Caco-2 (cell line): ENCODE data around the gene PARD3. TPM values are rescaled to one million over a fixed set of nuclear protein-coding genes. Genes with fewer than 3 reads are reported as not detected.

Experiments used
- BruUV-seq: library from RNA; stranded (reverse); fragments of 400-500 nt; replicated peaks from 2 replicates; lab custom pipeline; 2021; lab: Mats Ljungman, UMichigan
- CTCF ChIA-PET: fragments of 300-600 bp; sonication (Branson Sonifier 250); formaldehyde crosslinking; loops from one replicate; lab custom pipeline; 2022; ENCODE audit warnings: antibody characterized with exemption; lab: Charles Lee
- POLR2A ChIA-PET: fragments of 300-600 bp; sonication (Branson Sonifier 250); formaldehyde crosslinking; loops from one replicate; lab custom pipeline; 2022; ENCODE audit warnings: antibody characterized with exemption; lab: Charles Lee
- DNase-seq, 2 experiments: peaks; one replicate each; pipeline versions ENCODE4 v3.0.0 to v3.0.0-alpha.2; 2020 to 2022
- H3K27me3 ChIP-seq: replicated peaks from 2 replicates; pipeline ENCODE4 v1.6.0; 2011; ENCODE audit warnings: low read length; ENCODE audit not compliant: control insufficient read depth, insufficient read depth
- H3K36me3 ChIP-seq: 2 replicates; pipeline ENCODE4 v1.5.1; 2011; ENCODE audit warnings: low read length; ENCODE audit not compliant: control insufficient read depth, insufficient read depth
- H3K4me1 ChIP-seq: fragments of 250-450 bp; sonication (Bioruptor Pico); 2 replicates; pipeline ENCODE4 v1.5.1; 2020; ENCODE audit warnings: mild to moderate bottlenecking
- H3K4me3 ChIP-seq: 2 replicates; pipeline ENCODE4 v1.5.1; 2011; ENCODE audit warnings: low read depth, mild to moderate bottlenecking, control low read depth, low read length
- H3K9me3 ChIP-seq: fragments of 250-450 bp; sonication (Bioruptor Pico); 2 replicates; pipeline ENCODE4 v1.5.1; 2020; ENCODE audit warnings: mild to moderate bottlenecking, moderate library complexity
- H3K27ac Mint-ChIP-seq: one replicate; pipeline ENCODE4 v1.8.0; 2022; ENCODE audit warnings: mixed read lengths; ENCODE audit not compliant: unreplicated experiment
- H3K27me3 Mint-ChIP-seq: one replicate; pipeline ENCODE4 v1.8.0; 2022; ENCODE audit warnings: mixed read lengths; ENCODE audit not compliant: insufficient read depth, unreplicated experiment
- H3K36me3 Mint-ChIP-seq: one replicate; pipeline ENCODE4 v1.8.0; 2022; ENCODE audit warnings: mild to moderate bottlenecking, mixed read lengths; ENCODE audit not compliant: insufficient read depth, unreplicated experiment
- H3K4me1 Mint-ChIP-seq: one replicate; pipeline ENCODE4 v1.8.0; 2022; ENCODE audit warnings: low read depth, mixed read lengths; ENCODE audit not compliant: unreplicated experiment
- H3K4me3 Mint-ChIP-seq: one replicate; pipeline ENCODE4 v1.8.0; 2022; ENCODE audit warnings: mild to moderate bottlenecking, moderate library complexity, mixed read lengths; ENCODE audit not compliant: unreplicated experiment
- H3K9me3 Mint-ChIP-seq: one replicate; pipeline ENCODE4 v1.8.0; 2022; ENCODE audit warnings: mixed read lengths; ENCODE audit not compliant: unreplicated experiment
- intact Hi-C: fragments of 100-400 bp; cut with micrococcal nuclease; formaldehyde crosslinking; loops from one replicate; pipeline ENCODE4 v1.10.0; 2022; ENCODE audit not compliant: unreplicated experiment
- total RNA-seq: library from RNA; stranded (reverse); gene quantifications from 2 replicates; pipeline ENCODE4 v1.2.3, GENCODE V29; 2022
- TF ChIP-seq, protein P1 (sequence below), 2 experiments: fragments of 200-600 bp in 1 of 2; IDR thresholded peaks; 1 replicate in 1 of 2; 2 replicates in 1 of 2; pipeline versions ENCODE4 v1.5.1 to v1.8.0; 2011 to 2022; ENCODE audit warnings: antibody characterized with exemption in 1 of 2, control low read depth in 1 of 2, inconsistent platforms in 1 of 2, low read depth in 1 of 2, low read length in 1 of 2, mild to moderate bottlenecking in 1 of 2, moderate library complexity in 1 of 2; ENCODE audit not compliant: insufficient read depth in 1 of 2, severe bottlenecking in 1 of 2, unreplicated experiment in 1 of 2

Gene PARD3
- total RNA-seq, 1 experiment from 2014 or later: 80.7 TPM

DNA sequence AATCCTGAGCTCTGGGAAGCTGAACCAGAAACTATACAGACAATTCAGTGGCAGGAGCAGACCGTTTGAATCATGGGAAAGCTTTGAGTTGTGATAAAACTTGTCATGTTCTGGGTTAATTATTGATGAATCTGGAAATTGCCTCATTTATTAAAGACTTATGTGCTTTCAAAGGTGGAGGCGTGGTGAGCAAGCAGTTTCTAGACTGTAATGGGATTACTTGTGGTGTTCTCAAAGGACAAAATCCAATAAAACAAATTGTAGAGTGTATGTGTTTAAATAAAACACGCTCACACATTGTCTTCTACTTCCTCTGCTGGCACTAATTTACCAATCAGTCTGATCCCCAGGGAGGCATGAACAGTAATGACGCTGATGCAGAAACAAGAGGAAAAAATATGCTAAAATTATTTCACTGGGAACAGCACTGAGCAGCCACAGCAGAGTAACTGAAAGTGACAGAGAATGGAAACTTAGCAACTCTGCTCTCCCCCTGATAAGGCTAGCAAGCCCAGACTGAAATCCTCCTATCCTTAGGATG is 25.1 kb downstream of the PARD3 start:
- Histone ChIP-seq H3K27me3 (no peaks in the 10 kb centered on the region), H3K36me3 (no peaks in the 10 kb centered on the region), H3K4me1 (peaks cover 9% of the 10 kb centered on the region), H3K4me3 (no peak overlapping the region), H3K9me3 (no peaks in the 10 kb centered on the region)
- Mint-ChIP-seq H3K4me3 (no peak overlapping the region), H3K36me3 (peaks cover 10% of the 10 kb centered on the region), H3K27me3 (no peaks in the 10 kb centered on the region), H3K27ac (no peak overlapping the region), H3K4me1 (peaks cover 36% of the 10 kb centered on the region), H3K9me3 (no peaks in the 10 kb centered on the region)
- no peak for DNase-seq
- intact Hi-C loops: loop anchor here (2.0 to 5.0 kb wide), 2 partner anchors 57 to 108 kb away; no protein-coding TSS in a partner anchor
- no TSS peak for BruUV-seq
- TF ChIP-seq, protein P1, sequence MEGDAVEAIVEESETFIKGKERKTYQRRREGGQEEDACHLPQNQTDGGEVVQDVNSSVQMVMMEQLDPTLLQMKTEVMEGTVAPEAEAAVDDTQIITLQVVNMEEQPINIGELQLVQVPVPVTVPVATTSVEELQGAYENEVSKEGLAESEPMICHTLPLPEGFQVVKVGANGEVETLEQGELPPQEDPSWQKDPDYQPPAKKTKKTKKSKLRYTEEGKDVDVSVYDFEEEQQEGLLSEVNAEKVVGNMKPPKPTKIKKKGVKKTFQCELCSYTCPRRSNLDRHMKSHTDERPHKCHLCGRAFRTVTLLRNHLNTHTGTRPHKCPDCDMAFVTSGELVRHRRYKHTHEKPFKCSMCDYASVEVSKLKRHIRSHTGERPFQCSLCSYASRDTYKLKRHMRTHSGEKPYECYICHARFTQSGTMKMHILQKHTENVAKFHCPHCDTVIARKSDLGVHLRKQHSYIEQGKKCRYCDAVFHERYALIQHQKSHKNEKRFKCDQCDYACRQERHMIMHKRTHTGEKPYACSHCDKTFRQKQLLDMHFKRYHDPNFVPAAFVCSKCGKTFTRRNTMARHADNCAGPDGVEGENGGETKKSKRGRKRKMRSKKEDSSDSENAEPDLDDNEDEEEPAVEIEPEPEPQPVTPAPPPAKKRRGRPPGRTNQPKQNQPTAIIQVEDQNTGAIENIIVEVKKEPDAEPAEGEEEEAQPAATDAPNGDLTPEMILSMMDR (IDR thresholded peaks at IDR 0.05; ENCODE audit: insufficient read depth in 1 of 2, low read depth in 1 of 2, low read length in 1 of 2, severe bottlenecking in 1 of 2, unreplicated experiment in 1 of 2): no peak
- ChIA-PET POLR2A (interaction anchor here (0.5 to 0.6 kb wide), 2 partner anchors 24 to 1403 kb away, joined by 3 to 4 read pairs; no protein-coding TSS in a partner anchor), CTCF (interaction anchor here (0.7 to 0.9 kb wide), 2 partner anchors 57 to 171 kb away, joined by 3 read pairs; no protein-coding TSS in a partner anchor)

DNA sequence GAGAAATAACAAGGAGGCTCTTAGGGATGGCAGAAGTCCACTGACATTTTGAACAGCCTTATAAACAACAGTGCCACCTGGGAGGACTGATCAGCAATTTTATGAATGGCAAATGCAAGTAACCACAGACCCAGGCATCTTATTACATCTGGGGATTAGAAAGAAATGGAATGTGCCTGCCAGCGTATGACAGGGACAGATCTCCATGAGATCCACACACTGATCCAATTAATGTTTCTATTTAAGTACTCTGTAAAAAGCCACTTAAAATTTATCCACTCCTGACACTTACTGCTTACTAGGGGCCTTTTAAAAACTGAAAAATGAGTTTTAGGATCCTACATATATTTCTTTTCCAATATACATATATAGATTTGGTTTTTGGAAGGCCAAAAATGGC is 28.6 kb downstream of the PARD3 start:
- ChIA-PET POLR2A (no interaction called here), CTCF (no interaction called here)
- no peak overlapping the region for H3K27ac Mint-ChIP-seq
- Histone ChIP-seq H3K4me1 (peaks cover 9% of the 10 kb centered on the region), H3K27me3 (no peaks in the 10 kb centered on the region), H3K9me3 (no peaks in the 10 kb centered on the region), H3K36me3 (no peaks in the 10 kb centered on the region), H3K4me3 (no peak overlapping the region)
- no peaks in the 10 kb centered on the region for H3K27me3 Mint-ChIP-seq
- intact Hi-C loops: no loop called here
- H3K4me3 Mint-ChIP-seq: no peak overlapping the region
- no TSS peak for BruUV-seq
- TF ChIP-seq, protein P1 (IDR thresholded peaks at IDR 0.05; ENCODE audit: insufficient read depth in 1 of 2, low read depth in 1 of 2, low read length in 1 of 2, severe bottlenecking in 1 of 2, unreplicated experiment in 1 of 2): no peak
- no peak for DNase-seq
- H3K4me1 Mint-ChIP-seq: peaks cover 37% of the 10 kb centered on the region
- peaks cover 5% of the 10 kb centered on the region for H3K36me3 Mint-ChIP-seq
- no peaks in the 10 kb centered on the region for H3K9me3 Mint-ChIP-seq

DNA sequence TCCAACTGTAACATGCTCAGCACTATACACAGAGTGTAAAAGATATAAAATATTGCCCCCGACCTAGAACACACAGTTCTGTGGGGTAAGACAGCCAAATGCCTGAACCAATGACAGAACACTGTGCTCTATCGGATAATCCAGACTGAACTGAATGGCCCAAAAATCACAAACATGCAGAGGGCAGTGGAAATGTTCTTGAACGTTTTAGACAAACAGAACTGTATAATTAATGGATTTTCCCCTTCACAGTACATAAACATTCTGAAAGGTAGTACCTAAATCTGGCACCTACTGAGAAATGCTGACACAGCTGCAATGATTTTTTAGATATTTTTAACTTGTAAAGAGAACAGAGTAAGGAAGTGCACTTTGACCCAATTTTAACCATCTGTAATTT is 33.4 kb downstream of the PARD3 start:
- Mint-ChIP-seq H3K36me3 (peaks cover 4% of the 10 kb centered on the region), H3K27ac (no peak overlapping the region), H3K4me1 (peaks cover 29% of the 10 kb centered on the region), H3K9me3 (no peaks in the 10 kb centered on the region), H3K4me3 (no peak overlapping the region), H3K27me3 (no peaks in the 10 kb centered on the region)
- no peak overlapping the region for H3K4me3 ChIP-seq
- no peaks in the 10 kb centered on the region for H3K27me3 ChIP-seq
- no peaks in the 10 kb centered on the region for H3K9me3 ChIP-seq
- H3K36me3 ChIP-seq: no peaks in the 10 kb centered on the region
- TF ChIP-seq, protein P1 (IDR thresholded peaks at IDR 0.05; ENCODE audit: insufficient read depth in 1 of 2, low read depth in 1 of 2, low read length in 1 of 2, severe bottlenecking in 1 of 2, unreplicated experiment in 1 of 2): no peak
- POLR2A ChIA-PET: no interaction called here
- DNase-seq: no peak
- CTCF ChIA-PET: interaction anchor here (0.8 kb wide), 1 partner anchor 57 kb away, joined by 3 read pairs; no protein-coding TSS in a partner anchor
- H3K4me1 ChIP-seq: no peaks in the 10 kb centered on the region; the same call in 1 of the 2 replicates
- no TSS peak for BruUV-seq
- intact Hi-C loops: no loop called here
